ENCODE results near the gene DACH1.

DNA sequence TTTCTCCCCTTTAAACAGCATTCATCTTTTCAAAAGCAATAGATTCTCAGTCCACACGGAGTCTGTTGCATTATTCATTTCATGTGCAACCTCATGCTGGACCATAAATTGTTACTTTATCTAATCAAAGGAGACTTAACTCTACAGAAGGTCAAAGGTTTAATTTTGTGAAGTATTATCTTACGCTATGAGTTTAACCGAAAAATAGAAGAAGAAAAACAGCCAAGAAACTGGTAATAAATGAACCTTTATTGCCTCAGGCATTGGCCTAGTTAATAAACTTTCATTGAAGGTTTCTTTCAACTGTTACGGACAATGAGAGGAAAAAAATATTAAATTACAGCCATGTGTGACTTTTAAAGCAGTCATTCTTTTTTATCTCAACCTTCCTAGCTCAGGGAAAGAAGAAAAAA lies 223.6 kb downstream of the DACH1 start:
- no peak for TF ChIP-seq POLR2A (IDR thresholded peaks at IDR 0.05)
- TF ChIP-seq, protein P1, sequence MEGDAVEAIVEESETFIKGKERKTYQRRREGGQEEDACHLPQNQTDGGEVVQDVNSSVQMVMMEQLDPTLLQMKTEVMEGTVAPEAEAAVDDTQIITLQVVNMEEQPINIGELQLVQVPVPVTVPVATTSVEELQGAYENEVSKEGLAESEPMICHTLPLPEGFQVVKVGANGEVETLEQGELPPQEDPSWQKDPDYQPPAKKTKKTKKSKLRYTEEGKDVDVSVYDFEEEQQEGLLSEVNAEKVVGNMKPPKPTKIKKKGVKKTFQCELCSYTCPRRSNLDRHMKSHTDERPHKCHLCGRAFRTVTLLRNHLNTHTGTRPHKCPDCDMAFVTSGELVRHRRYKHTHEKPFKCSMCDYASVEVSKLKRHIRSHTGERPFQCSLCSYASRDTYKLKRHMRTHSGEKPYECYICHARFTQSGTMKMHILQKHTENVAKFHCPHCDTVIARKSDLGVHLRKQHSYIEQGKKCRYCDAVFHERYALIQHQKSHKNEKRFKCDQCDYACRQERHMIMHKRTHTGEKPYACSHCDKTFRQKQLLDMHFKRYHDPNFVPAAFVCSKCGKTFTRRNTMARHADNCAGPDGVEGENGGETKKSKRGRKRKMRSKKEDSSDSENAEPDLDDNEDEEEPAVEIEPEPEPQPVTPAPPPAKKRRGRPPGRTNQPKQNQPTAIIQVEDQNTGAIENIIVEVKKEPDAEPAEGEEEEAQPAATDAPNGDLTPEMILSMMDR (IDR thresholded peaks at IDR 0.05), result no peak

Measured in lower leg skin (tissue), 3 donors.